HG03045 (cell line): ENCODE results near the gene ITGA2B.

Source experiments
- ATAC-seq: cut with Tn5 transposase; IDR thresholded peaks from one replicate; pipeline ENCODE4 v1.9.1; 2021; ENCODE audit warnings: mild to moderate bottlenecking, moderate library complexity; ENCODE audit not compliant: unreplicated experiment

ITGA2B gene

GRCh38 chr17:44389281-44389680 is at the start of gene ITGA2B:
ITGA2B (minus strand) TSS chr17:44389649; CDS start chr17:44389473, 176 bp downstream.
- ATAC-seq, result no peak

GRCh38 chr17:44439168-44439567 is 49.7 kb upstream of the ITGA2B start:
- no peak for ATAC-seq

- ATAC-seq, result no peak
Observed at GRCh38 chr17:44438636-44439035, 49.2 kb upstream of the ITGA2B start.

GRCh38 chr17:44436336-44436735 is 46.9 kb upstream of the ITGA2B start:
- no peak for ATAC-seq

- ATAC-seq, result no peak
Observed at GRCh38 chr17:44432254-44433157, 43.1 kb upstream of the ITGA2B start.

- no peak for ATAC-seq
Observed at GRCh38 chr17:44424828-44425461, 35.5 kb upstream of the ITGA2B start.

GRCh38 chr17:44417553-44417952 is 28.1 kb upstream of the ITGA2B start:
- no peak for ATAC-seq

- no peak for ATAC-seq
Observed at GRCh38 chr17:44416558-44417289, 27.3 kb upstream of the ITGA2B start.

GRCh38 chr17:44414394-44415155 is 25.1 kb upstream of the ITGA2B start:
- ATAC-seq, result no peak

GRCh38 chr17:44409309-44410028 is 20.0 kb upstream of the ITGA2B start:
- ATAC-seq, result no peak

- ATAC-seq, result no peak
Observed at GRCh38 chr17:44408786-44409185, 19.3 kb upstream of the ITGA2B start.

- no peak for ATAC-seq
Observed at GRCh38 chr17:44402564-44403172, 13.2 kb upstream of the ITGA2B start.

- no peak for ATAC-seq
Observed at GRCh38 chr17:44400226-44400847, 10.9 kb upstream of the ITGA2B start.

- no peak for ATAC-seq
Observed at GRCh38 chr17:44398692-44399691, 9.5 kb upstream of the ITGA2B start.

GRCh38 chr17:44397479-44398440 is 8.3 kb upstream of the ITGA2B start:
- ATAC-seq, result no peak

- ATAC-seq, result no peak
Observed at GRCh38 chr17:44396946-44397345, 7.5 kb upstream of the ITGA2B start.

- no peak for ATAC-seq
Observed at GRCh38 chr17:44394833-44395232, 5.4 kb upstream of the ITGA2B start.
